Heart left ventricle (tissue), 16 donors: ENCODE measurements around the gene MVP. TPM values are rescaled to one million over a fixed set of nuclear protein-coding genes. Genes with fewer than 3 reads are reported as not detected.
A peak's percentile ranks its signal among the peaks of the same experiment; 100 is the strongest.
"Not testable (repeated sequence)": the region's sequence is repeated elsewhere in the genome, so short reads cannot be mapped to it uniquely, and the experiment has no call there.

ENCODE experiments used
- ATAC-seq, 4 donors: fragments of 200-7000 bp; cut with Tn5 transposase; one replicate each; pipeline ENCODE4 v1.9.1; 2020 to 2022; ENCODE audit warnings: moderate library complexity in 4 of 4, mild to moderate bottlenecking in 3 of 4, moderate number of reproducible peaks in 1 of 4
- DNase-seq, 5 donors: peaks; one replicate each; pipeline ENCODE4 v3.0.0-alpha.2; 2020
- H3K27ac ChIP-seq, 12 donors: fragments of 200-600 bp; sonication (generic) in 4 of 12; one replicate each; pipeline versions ENCODE4 v1.5.0 to v1.8.0; 2016 to 2022; ENCODE audit warnings: mild to moderate bottlenecking in 2 of 12
- H3K27me3 ChIP-seq, 9 donors: fragments of 200-600 bp; sonication (generic) in 2 of 9; one replicate each; pipeline versions ENCODE4 v1.5.1 to v1.8.0; 2016 to 2022; ENCODE audit warnings: mild to moderate bottlenecking in 3 of 9
- H3K36me3 ChIP-seq, 9 donors: fragments of 200-600 bp; sonication (generic) in 2 of 9; one replicate each; pipeline versions ENCODE4 v1.5.0 to v1.8.0; 2018 to 2022; ENCODE audit warnings: mild to moderate bottlenecking in 2 of 9
- H3K4me1 ChIP-seq, 12 donors: fragments of 200-600 bp; sonication (generic) in 4 of 12; one replicate each; pipeline versions ENCODE4 v1.5.0 to v1.8.0; 2016 to 2022; ENCODE audit warnings: mild to moderate bottlenecking in 3 of 12
- H3K4me3 ChIP-seq, 12 donors: fragments of 200-600 bp; sonication (generic) in 4 of 12; one replicate each; pipeline versions ENCODE4 v1.5.0 to v1.8.0; 2017 to 2022; ENCODE audit warnings: mild to moderate bottlenecking in 9 of 12, moderate library complexity in 4 of 12
- H3K9me3 ChIP-seq, 12 donors: fragments of 200-600 bp; sonication (generic) in 4 of 12; one replicate each; pipeline versions ENCODE4 v1.5.0 to v1.8.0; 2016 to 2022; ENCODE audit warnings: mild to moderate bottlenecking in 1 of 12
- CTCF ChIP-seq, 12 donors: fragments of 200-600 bp; sonication (generic) in 4 of 12; IDR thresholded peaks; one replicate each; pipeline versions ENCODE4 v1.5.0 to v1.8.0; 2018 to 2022; ENCODE audit warnings: antibody characterized with exemption in 12 of 12, mild to moderate bottlenecking in 5 of 12
- POLR2A ChIP-seq, 2 donors: fragments of 450-650 bp; IDR thresholded peaks; one replicate each; pipeline ENCODE4 v1.6.1; 2017; ENCODE audit warnings: antibody characterized with exemption in 2 of 2, mild to moderate bottlenecking in 2 of 2, moderate library complexity in 2 of 2
- WGBS, 4 donors: extraction: QIAGEN DNeasy Blood & Tissue Kit in 2 of 4; methylation state at CpG; one replicate each; pipeline versions ENCODE4 v1.1.5 to v1.1.7; 2013 to 2018; 5-methylcytosine and 5-hydroxymethylcytosine counted together
- intact Hi-C, 10 donors: fragments of 100-400 bp; cut with DNase I; formaldehyde crosslinking; loops; one replicate each; pipeline versions ENCODE4 v1.11.1 to v1.14.2; 2022
- polyA plus RNA-seq, 2 donors: library from polyadenylated mRNA; stranded (reverse); fragments of 200-250 nt; gene quantifications; one replicate each; pipeline ENCODE4 v1.2.3, GENCODE V29; 2013
- total RNA-seq, 9 donors: library from RNA; depleted of rRNA in 2 of 9; stranded (reverse); fragments of >200 nt in 2 of 9; fragmentation: NEBNext Ultra II Directional in 3 of 9; extraction: Animal tissue kit (Norgen Biotek cat#: 25700) in 3 of 9; gene quantifications; one replicate each; pipeline versions ENCODE4 v1.1.0 to v1.2.4, GENCODE V29; 2016 to 2023
- donor health status: ischemic (EF 13 %, LVEDD 7.1; RV severe dilation, severe dysfunction).
- donor health status: healthy with polysubstance abuse.
- donor health status: DM: no; HTN: yes; CAD: no.
- donor health status: DM: no; HTN: no; CAD: no.
- donor health status: ischemic (EF 25% LVEDD 6.9; RV normal size, moderate dysfunction).
- donor health status: ischemic (EF 25% LVEDD 5.7; RV mildly dilated, moderate dysfunction).
- donor health status: healthy.
- donor health status: DM: yes; HTN: yes; CAD: no.
- donor health status: ischemic (EF 35%, LVEDD 5.7; RV mildly dilated, moderate dysfunction).
- donor health status: nonischemic (EF 11% LVEDD 7.7; RV severe dilation, severe dysfunction).
- donor health status: DM: yes; HTN: yes; CAD: no.
- donor health status: PGD.
- donor health status: ischemic (EF 29% LVEDD 5.4; RV normal size, mild dysfunction).
- donor health status: nonischemic (EF 23%, LVEDD 6.1; RV moderate dilation, normal function).

MVP gene
- total and polyA plus RNA-seq, 11 donors, result 32.9 to 140 (median 44.6) TPM

- WGBS, 4 donors, result 5 to 9% (median 7%) methylated on average over 20 to 38 of the region's 38 CpGs
- Histone ChIP-seq H3K9me3 (no peaks in the 10 kb centered on the region), H3K4me3 (peak overlapping the region in 10 of 12 donors; percentile 6 to 46 (median 35)), H3K27me3 (peaks cover 0 to 1% (median 0%) of the 10 kb centered on the region in 9 donors), H3K36me3 (no peaks in the 10 kb centered on the region), H3K27ac (peak overlapping the region in 2 of 12 donors; percentile 19 to 49), H3K4me1 (peaks cover 0 to 19% (median 10%) of the 10 kb centered on the region in 12 donors)
- intact Hi-C loops, result loop anchor here in 1 of 10 donors (5.0 kb wide), 1 partner anchor 83 kb away; no protein-coding TSS in a partner anchor
- ATAC-seq (peak; percentile 60 to 95 (median 91)), DNase-seq (peak; percentile 77 to 92 (median 81))
- TF ChIP-seq CTCF (IDR thresholded peaks at IDR 0.05) (peak; percentile 70 to 94 (median 84)), POLR2A (IDR thresholded peaks at IDR 0.05) (no peak)
These were observed 35.3 kb upstream of the MVP start for GRCh38 chr16:29784901-29785500.

GRCh38 chr16:29787155-29787554 is 33.1 kb upstream of the MVP start:
- WGBS, 4 donors, result 82 to 89% (median 86%) methylated on average over 4 of the region's 4 CpGs

GRCh38 chr16:29789775-29790182 is 30.5 kb upstream of the MVP start:
- WGBS, 4 donors, result 62 to 71% (median 67%) methylated on average over 19 to 20 of the region's 20 CpGs
- DNase-seq, result no peak
- TF ChIP-seq CTCF (IDR thresholded peaks at IDR 0.05), result no peak
- TF ChIP-seq POLR2A (IDR thresholded peaks at IDR 0.05), result no peak
- Histone ChIP-seq H3K9me3 (no peaks in the 10 kb centered on the region), H3K27ac (peak overlapping the region; percentile 62 to 94 (median 90)), H3K36me3 (no peaks in the 10 kb centered on the region), H3K27me3 (no peaks in the 10 kb centered on the region), H3K4me1 (peaks cover 0 to 38% (median 19%) of the 10 kb centered on the region in 12 donors), H3K4me3 (peak overlapping the region; percentile 50 to 94 (median 82))
- ATAC-seq, result peak in 1 of 4 donors; percentile 8
- intact Hi-C loops, result loop anchor here in 5 of 10 donors (2.0 to 5.0 kb wide), 4 partner anchors 15 to 87 kb away; partner anchors contain the start of gene MVP (in 1 of the 5)

More at GRCh38 chr16:29787155-29787554, 33.1 kb upstream of the MVP start:
- H3K36me3 ChIP-seq, ATAC-seq, H3K27ac ChIP-seq, H3K27me3 ChIP-seq, H3K9me3 ChIP-seq, H3K4me3 ChIP-seq, DNase-seq: not testable (repeated sequence)
- intact Hi-C loops, result loop anchor here in 1 of 10 donors (5.0 kb wide), 1 partner anchor 85 kb away; no protein-coding TSS in a partner anchor
- peaks cover 0 to 32% (median 20%) of the 10 kb centered on the region in 12 donors for H3K4me1 ChIP-seq

- peak; percentile 57 to 93 (median 68) for TF ChIP-seq CTCF (IDR thresholded peaks at IDR 0.05)
- TF ChIP-seq POLR2A (IDR thresholded peaks at IDR 0.05), result peak in 1 of 2 donors; percentile 67
- intact Hi-C loops, result loop anchor here in 5 of 10 donors (2.0 to 5.0 kb wide), 3 partner anchors 14 to 57 kb away; partner anchors contain the start of gene MVP (in 1 of the 5)
- H3K36me3 ChIP-seq, result no peaks in the 10 kb centered on the region
- 0 to 1% (median 1%) methylated on average over 37 to 67 of the region's 67 CpGs for WGBS, 4 donors
- no peaks in the 10 kb centered on the region for H3K9me3 ChIP-seq
- peak; percentile 99 to 100 (median 100) for DNase-seq
- H3K27ac ChIP-seq, result peak within 1 kb of the TSS; percentile 62 to 94 (median 90)
- H3K4me3 ChIP-seq, result peak within 1 kb of the TSS; percentile 50 to 94 (median 82)
- peaks cover 0 to 32% (median 17%) of the 10 kb centered on the region in 12 donors for H3K4me1 ChIP-seq
- no peaks in the 10 kb centered on the region for H3K27me3 ChIP-seq
- ATAC-seq, result peak; percentile 99
These were observed 29.9 kb upstream of the MVP start, which contains the start of gene KIF22 for GRCh38 chr16:29790183-29790948. TSS of gene KIF22 (plus strand) at chr16:29790751. CDS start at chr16:29790760, 9 bp downstream.
